ENCODE measurements around the gene NAT10.

Gene NAT10

GRCh38 chr11:34139346-34139745 lies 33.9 kb downstream of the NAT10 start:
- no peak for DNase-seq (ENCODE audit: low read depth)
- TF ChIP-seq CTCF (conservative IDR thresholded peaks at IDR 0.05; ENCODE audit: control insufficient read depth, insufficient read depth, low read depth, low read length): no peak
- no peak overlapping the region for H3K4me3 ChIP-seq (ENCODE audit: control insufficient read depth, low read depth, low read length)

- no peak for DNase-seq (ENCODE audit: low read depth)
- no peak for TF ChIP-seq CTCF (conservative IDR thresholded peaks at IDR 0.05; ENCODE audit: control insufficient read depth, insufficient read depth, low read depth, low read length)
- no peak overlapping the region for H3K4me3 ChIP-seq (ENCODE audit: control insufficient read depth, low read depth, low read length)
Measured at GRCh38 chr11:34140149-34140548, 34.7 kb downstream of the NAT10 start.

GRCh38 chr11:34143048-34143447 lies 37.6 kb downstream of the NAT10 start:
- TF ChIP-seq CTCF (conservative IDR thresholded peaks at IDR 0.05; ENCODE audit: control insufficient read depth, insufficient read depth, low read depth, low read length): no peak
- no peak overlapping the region for H3K4me3 ChIP-seq (ENCODE audit: control insufficient read depth, low read depth, low read length)
- no peak for DNase-seq (ENCODE audit: low read depth)

- no peak for DNase-seq (ENCODE audit: low read depth)
- no peak overlapping the region for H3K4me3 ChIP-seq (ENCODE audit: control insufficient read depth, low read depth, low read length)
- TF ChIP-seq CTCF (conservative IDR thresholded peaks at IDR 0.05; ENCODE audit: control insufficient read depth, insufficient read depth, low read depth, low read length): no peak
Measured at GRCh38 chr11:34145073-34145472, 39.6 kb downstream of the NAT10 start.

- no peak for DNase-seq (ENCODE audit: low read depth)
- no peak for TF ChIP-seq CTCF (conservative IDR thresholded peaks at IDR 0.05; ENCODE audit: control insufficient read depth, insufficient read depth, low read depth, low read length)
- H3K4me3 ChIP-seq (ENCODE audit: control insufficient read depth, low read depth, low read length): no peak overlapping the region
Measured at GRCh38 chr11:34145847-34146381, 40.5 kb downstream of the NAT10 start.

GRCh38 chr11:34146411-34146810 lies 41.0 kb downstream of the NAT10 start:
- no peak for TF ChIP-seq CTCF (conservative IDR thresholded peaks at IDR 0.05; ENCODE audit: control insufficient read depth, insufficient read depth, low read depth, low read length)
- no peak overlapping the region for H3K4me3 ChIP-seq (ENCODE audit: control insufficient read depth, low read depth, low read length)
- DNase-seq (ENCODE audit: low read depth): no peak

- DNase-seq (ENCODE audit: low read depth): no peak
- H3K4me3 ChIP-seq (ENCODE audit: control insufficient read depth, low read depth, low read length): no peak overlapping the region
- TF ChIP-seq CTCF (conservative IDR thresholded peaks at IDR 0.05; ENCODE audit: control insufficient read depth, insufficient read depth, low read depth, low read length): no peak
Measured at GRCh38 chr11:34146866-34147265, 41.4 kb downstream of the NAT10 start.

Measured in fibroblast of mammary gland (primary cell).